GM21717 (cell line): ENCODE measurements around the gene RNF215.
A peak's percentile ranks its signal among the peaks of the same experiment; 100 is the strongest.

Experiments
- ATAC-seq: cut with Tn5 transposase; IDR thresholded peaks from one replicate; pipeline ENCODE4 v1.9.1; 2021; ENCODE audit warnings: mild to moderate bottlenecking, moderate library complexity; ENCODE audit not compliant: unreplicated experiment

The RNF215 gene

DNA sequence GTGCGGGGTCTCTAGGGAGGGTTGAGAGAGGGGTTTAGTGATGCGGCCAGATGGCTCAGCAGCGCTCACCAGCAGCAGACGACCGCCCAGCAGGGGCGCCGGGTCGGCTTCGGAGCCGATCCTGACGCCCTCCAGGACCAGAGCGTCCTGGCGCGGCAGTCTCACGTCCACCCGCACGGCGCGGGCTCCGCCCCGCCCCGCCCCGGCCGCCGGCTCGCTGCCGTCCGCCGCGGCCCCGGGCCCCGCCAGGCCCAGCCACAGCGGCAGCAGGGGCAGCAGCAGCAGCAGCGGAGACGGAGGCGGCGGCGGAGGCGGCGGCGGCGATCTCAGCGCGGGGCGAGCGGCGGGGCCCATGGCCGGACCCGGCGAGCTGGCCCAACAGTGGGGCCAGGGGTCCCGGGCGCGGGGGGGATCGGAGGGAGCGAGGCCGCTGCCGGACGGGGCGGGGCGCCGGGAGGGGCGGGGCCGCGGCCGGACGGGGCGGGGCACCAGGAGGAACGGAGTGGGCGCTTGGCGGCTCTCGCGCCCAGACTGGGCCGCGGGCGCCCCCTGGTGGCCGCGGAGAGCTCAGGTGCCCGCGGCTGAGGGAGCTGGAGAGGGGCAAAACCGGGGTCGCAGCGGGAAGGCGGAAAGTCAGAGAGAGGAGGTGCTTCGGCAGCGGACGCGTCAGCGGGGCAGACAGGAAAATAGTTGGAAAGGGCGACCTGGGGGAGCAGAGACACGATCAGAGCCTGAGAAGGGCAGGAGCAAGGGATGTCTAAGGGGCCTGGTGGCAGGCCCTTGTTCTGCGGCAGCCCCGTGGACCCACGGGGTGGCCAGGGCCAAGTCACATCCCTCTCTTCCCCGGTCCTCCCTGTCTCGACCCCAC, at the start of gene RNF215:
RNF215 (minus strand) TSS at position 452 of the 868 bp plus-strand sequence; CDS start at position 354, 98 bp downstream.
- ATAC-seq, result peak; percentile 55

DNA sequence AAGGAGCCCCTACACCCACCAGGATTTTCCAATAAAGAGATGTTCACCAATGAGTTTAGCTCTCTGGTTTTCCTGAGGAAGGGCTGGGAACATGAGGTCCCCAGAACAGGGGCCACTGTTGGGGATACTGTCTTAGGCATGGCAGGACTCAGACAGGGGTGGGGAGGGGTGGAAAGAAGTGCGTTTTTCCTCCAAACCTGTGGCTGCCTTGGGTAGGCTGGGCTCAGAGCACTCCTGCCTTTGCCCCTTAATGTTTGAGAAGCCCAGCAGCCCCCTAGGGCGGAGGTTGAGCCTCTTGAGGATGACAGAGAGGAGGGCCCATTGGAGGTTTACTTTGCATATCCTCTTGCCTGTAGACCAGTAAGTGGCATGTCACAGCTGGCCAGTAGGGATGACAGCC, 49.0 kb upstream of the RNF215 start:
- no peak for ATAC-seq

DNA sequence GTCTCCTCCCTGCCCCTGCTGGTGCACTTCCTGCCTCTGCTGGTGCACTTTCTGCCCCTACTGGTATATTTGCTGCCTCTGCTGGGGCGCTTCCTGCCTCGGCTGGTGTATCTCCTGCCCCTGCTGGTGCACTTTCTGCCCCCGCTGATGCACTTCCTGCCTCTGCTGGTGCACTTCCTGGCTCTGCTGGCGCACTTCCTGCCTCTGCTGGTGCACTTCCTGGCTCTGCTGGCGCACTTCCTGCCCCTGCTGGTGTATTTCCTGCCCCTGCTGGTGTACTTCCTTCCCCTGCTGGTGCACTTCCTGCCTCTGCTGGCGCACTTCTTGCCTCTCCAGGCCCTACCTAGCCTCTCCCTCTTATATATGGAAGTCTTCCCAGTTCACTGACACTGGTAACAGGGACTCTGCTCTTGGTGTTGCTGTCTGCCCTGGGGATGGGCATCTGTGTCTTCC, 48.5 kb upstream of the RNF215 start:
- no peak for ATAC-seq

DNA sequence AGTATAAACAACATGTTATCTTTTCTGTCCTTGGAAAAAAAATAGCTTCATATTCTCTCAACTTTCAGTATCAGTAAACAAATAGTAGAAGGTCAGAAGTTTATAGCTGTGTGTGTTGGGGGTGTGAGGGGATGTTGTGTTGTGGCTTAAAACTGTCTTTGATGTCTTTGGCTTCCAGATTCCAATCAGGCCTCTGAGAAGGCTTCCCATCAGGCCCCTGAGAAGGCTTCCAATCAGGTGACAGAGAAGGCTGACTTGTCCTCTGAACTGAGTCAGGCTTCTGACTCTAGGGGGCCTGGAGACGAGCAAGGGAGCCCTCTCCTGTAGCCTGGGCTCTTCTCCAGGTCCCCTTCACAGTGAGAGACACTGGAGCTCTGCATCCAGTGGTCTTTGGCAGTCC, 47.6 kb upstream of the RNF215 start:
- no peak for ATAC-seq

DNA sequence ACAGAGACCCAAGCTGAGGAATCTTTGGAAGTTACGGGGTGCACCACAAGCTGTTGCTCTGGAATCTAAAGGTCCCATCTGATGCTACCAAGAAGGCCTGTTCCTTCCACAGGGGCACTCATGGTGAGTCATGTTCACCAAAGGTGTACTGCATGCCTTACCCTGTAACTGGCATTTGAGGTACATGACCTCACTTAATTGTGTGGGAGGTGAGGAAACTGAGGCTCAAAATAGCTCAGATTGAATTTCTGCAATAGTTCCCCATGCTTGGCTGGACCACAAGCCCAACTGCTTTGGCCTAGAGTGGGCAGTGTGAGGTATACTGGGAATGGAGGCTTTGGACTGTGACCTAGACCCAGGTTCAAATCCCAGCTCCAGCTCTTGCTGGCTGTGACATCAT, 46.6 kb upstream of the RNF215 start:
- ATAC-seq, result no peak

DNA sequence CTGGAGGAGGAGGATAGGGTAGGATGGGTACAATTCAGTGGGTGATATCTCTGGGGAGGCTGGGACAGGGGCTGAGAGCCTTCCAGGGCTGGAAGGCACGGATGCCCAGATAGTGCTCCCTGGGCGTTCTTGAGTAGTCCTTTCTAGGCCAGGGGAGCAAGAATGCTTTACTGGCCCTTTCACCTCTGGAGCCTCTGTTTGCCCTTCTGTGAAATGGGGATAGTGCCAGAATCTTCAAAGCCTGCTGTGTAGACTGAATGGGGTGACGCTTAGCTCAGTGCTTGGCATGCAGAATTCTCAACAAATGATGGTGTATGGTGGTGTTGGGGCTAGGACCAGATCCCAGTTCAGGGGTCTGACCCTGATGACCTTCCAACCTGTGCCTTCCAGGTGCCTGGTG, 46.0 kb upstream of the RNF215 start:
- ATAC-seq, result no peak

DNA sequence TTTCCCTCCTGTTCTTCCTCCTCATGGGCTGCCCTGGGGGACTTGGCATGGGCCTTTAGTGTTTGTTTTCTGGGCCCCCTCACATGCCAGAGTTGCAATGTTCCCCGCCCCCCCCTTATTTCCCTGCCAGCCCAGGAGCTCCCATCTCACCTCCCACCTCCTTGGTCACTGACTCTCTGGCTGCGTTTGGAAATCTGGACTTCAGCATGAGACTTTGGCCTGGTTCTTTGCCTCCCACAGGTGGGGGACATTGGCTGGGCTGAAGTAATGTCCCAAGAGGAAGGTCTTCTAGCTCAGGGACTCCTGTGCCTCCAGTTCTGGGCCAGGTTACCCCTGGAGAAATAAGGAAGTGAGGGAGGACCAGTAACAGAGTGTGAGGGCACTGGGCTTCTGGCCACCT, 45.3 kb upstream of the RNF215 start:
- no peak for ATAC-seq

DNA sequence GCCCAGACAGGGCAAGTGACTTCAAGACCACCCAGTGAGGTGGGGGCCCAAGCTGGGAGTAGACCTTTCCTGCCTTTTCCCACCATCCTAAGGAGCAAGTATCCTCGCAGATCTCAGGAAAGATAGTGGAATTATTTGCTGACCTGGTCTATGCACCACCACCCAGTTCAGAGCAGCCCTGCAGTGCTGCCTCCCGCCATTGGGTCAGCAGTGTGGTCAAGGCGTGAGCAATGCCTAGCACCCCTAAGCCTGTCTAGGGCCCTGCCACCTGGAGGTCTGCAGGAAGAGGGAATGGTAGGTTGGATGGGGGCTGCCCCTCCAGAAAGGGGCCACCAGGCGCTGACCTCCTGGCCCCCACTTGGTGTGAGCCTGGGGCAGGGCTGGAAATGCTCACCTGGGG, 44.9 kb upstream of the RNF215 start:
- no peak for ATAC-seq

DNA sequence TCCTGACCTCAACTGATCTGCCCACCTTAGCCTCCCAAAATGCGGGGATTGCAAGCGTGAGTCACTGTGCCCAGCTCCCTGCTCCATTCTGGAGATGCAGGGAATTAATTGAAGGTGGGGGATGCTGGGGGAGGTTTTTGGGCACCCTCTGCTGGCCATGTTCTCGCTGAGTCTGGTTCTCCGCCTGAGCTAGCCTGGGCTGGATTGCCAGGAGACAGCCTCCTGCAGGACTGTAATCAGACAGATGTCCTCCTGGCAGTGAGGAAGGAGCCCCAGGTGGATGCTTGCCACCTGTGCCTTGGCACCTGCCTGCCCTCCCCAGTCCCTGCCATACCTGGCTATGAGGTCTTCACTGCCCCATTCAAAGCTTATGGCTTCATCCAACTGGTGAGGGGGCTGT, 43.7 kb upstream of the RNF215 start:
- no peak for ATAC-seq

DNA sequence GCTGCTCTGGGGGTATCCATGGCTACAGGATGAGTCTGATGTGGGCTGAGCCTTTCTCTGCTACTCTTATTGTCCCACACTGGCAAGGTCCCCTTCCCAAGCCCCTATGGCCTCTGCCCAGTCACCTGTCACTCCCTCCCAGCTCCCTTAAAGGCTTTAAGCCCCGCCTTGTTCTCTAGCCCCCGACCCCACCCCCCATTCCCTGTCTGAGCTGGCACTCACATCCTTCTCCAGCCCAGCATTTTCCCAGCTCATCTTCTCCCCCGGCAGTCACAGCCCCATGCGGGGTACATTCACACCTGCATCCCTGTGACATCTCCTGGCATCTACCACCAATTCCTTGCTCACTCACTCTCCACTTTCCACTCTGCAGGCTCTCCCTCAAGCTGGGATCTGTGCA, 42.7 kb upstream of the RNF215 start:
- ATAC-seq, result no peak

DNA sequence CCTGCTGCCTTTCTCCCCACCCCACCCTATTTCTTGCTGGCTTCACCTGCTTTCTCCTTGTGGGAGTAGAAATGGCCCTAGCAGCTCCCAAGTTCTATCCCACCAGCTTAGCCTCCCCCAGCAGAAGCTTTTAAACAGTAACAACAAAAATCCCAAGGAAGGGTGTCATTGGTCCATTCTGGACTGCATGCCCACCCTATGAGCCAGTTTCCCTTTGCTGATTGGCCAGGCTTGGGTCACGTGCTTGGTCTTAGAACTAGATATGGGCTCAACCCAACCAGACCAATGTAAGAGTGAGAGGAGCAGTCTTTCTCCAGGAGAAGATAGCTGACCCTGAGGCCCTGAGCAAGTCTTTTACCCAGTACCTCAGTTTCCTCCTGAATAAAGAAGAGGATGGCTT, 40.7 kb upstream of the RNF215 start:
- no peak for ATAC-seq

DNA sequence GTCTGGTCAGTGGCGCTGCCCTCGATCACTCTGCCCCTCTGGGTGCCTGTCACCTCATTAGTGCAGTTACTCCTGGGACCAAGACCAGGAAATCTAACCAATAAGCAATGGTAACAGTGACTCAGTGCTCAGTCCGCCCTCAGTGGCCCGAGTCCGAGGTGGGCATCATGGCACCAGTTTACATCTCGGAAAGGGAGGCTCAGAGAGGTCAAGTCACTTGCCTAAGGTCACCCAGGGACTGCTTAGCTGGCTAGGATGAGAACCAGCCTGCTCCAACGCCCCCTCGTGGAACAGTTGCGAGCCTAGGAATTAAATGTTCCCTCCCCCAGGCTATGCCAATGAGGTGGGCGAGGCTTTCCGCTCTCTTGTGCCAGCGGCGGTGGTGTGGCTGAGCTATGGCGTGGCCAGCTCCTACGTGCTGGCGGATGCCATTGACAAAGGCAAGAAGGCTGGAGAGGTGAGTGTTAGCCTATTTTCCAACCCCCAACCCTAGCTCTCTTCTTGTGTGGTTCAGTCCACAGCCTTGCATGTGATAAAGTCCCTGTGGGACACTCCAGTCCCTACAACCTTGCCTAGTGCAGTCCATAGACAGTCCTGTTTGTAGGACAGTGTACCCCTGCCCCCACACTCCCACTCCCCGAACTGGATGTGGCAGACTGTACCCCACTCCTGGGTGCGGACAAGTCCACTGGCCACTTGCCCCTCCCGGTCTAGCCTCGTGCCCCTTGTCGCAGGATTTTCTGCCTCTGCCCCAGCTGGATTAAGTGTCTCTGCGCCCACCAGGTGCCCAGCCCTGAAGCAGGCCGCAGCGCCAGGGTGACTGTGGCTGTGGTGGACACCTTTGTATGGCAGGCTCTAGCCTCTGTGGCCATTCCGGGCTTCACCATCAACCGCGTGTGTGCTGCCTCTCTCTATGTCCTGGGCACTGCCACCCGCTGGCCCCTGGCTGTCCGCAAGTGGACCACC, 39.5 kb upstream of the RNF215 start:
- ATAC-seq, result no peak

DNA sequence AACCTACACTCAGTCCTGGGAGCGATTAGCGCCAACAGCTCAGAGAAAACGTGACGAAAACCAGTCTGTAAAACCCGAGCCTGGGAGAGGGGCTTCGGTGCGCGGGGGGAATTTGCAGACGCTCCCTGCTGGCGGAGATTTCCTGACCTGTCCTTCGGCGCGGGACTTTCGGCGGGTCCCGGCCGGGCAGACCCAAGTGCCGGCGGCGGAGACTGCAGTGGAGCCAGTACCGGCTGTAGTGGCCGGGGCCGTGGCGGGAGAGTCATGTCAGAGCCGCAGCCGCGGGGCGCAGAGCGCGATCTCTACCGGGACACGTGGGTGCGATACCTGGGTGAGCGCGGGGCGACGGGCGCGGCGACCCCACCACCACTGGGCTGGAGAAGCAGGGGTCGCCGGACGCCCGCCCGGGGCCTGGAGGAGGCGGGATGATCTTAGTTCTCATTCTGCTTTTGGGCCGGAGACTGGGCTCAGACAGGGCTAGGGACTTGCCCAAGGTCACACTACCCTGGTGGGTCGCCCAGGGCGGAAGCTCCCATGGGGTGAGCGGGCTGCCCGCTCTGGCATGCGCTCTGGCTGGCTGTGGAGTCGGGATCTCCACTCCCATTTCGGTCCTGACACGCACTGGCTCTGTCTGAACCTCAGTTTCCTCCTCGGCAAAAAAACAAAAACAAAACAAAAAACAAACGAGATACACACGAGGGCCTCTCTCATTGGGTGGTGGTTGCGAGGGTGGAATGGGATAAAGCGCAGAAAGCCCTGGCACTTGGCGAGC, 38.6 kb upstream of the RNF215 start, which contains the start of gene MTFP1:
MTFP1 (plus strand) TSS at position 153 of the 772 bp plus-strand sequence; CDS start at position 265, 112 bp downstream.
- ATAC-seq, result no peak

DNA sequence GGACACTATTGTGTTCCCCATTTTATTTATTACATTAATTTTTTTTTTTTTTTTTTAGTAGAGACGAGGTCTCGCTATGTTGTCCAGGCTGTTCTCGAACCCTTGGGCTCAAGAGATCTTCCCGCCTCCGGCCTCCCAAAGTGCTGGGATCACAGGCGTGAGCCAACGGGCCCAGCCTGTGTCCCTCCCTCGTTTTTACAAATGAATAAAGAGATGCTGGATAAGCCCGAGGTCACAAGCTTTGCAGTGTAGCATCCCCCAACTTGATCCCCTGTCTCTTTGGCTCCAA, 38.1 kb upstream of the RNF215 start:
- no peak for ATAC-seq

DNA sequence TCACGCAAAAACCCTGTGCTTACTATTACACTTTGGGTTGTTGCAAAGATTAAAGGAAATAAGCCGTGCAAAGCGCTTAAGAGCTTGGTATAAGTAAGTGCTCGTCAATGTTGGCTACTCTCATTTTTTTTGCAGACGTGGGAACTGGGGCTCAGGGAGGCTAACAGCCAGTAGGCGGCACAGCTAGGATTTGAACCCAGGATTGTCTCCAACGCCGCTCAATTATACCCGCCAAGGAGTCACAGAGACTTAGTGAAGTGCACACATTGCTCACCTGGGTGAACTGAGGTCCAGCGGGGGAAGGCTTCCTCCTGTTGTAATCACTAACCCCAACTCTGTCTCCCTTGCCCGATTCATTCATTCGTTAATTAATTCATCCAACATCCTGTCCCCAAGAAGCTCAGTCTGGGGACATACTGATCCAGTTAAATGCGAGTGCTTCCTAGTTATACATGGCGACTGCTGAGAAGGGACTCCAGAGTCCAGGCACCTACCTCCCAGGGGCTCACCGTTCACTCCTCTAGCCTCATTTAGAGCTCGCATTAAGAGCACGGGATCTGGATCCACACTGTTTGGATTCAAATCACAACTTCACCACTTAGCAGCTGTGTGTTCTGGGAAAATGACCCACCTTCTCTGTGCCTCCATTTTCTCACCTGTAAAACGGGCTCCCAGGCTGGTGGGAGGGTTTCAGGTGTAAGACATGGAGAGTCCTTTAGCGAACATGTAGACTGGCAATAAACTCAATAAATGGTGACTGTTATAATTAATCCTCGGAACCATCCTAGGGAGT, 37.5 kb upstream of the RNF215 start:
- no peak for ATAC-seq

DNA sequence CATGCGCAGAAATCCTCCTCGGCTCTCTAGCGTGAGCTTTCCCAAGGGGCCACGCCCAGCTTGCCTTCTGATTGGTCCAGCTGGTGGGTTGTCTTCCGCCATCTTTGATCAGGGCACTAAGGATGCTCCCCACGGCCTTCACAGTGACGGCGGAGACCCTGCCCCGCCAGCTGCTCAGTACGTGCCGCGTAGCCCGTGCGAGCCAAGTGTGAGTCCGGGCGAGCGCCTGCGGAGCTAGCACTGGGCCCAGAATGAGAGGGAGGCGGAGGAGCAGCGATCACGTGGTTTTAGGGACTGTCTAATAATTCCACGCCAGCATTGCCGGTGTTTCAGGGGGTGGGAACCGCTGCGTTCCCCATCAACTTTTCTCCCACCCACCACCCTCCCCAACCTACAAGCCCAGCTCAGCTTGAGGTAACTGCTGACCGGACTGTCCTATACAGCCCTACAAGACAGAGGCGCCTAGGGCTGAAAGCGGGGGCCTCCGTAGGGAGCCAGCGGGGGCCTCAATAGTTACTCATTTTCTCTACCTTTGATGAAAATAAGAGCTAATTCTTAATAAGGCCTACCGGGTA, 36.8 kb upstream of the RNF215 start:
- ATAC-seq, result peak; percentile 75

DNA sequence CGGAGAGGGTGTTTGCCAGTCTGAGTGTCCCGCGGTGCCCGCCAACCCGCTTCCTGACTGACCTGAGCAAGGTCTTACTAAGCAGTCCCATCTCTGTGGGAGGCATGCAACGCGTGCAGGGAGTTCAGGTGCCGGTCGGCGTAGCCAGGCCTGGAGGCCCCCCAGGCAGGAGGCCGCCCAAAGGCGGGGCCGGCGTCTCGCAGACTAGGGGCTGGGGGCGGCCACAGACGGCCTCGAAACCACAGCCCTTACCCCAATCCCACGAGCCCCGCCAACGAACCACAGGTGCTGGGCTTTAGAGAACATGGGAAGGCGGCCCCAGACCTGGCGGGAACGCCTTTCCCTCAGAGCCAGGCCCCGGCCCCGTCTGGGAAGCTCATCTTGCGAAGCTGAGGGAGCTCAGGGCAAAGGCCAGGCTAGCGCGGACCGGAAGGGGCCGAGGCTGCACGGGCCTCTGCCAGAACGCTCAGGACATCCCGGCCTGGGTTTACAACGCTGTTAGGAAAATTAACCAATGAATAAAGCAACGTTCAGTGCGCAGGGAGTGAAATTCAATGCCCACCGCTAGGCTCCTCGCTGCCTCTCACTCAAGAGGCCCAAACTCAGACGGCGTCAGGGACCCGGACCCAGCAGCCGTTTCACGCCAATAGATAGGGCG, 36.2 kb upstream of the RNF215 start:
- ATAC-seq, result peak; percentile 27

DNA sequence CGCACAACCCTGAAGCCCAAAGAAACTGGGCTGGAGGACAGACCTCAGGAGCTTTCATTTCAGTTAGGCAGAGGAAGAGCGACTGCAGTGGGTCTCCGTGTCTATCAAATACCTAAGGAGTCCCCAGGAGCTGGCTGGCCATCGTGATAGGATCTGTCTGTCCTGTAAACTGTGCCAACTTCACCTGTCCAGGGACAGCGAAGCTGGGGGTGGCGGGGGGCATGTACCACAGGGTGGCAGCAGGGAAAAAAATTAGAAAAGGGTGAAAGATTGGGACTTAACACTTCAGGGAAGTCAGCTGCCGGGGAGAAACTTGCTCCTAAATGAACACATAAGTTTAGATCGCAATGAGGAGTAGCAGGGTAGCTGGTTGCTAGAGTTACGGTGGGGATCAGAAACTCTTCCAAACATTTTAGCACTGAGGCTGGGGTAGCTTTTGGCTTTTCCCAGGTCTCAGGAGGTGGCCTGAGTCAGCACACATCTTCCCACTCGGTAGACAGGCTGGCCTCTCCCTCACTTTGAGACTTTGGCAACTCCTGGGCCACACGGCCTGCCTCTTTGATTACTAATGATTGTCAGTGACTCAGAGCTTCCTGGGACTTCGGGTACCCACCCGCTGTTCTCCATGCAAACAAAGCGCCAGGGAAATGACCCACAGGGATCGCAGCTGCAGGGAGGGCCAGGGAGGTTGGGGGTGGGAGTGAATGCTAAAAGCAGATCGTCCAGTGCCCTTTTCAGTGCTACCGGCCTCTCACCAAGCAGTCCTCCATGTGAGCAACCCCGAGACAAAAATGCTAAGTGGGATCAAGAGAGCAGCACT, 35.5 kb upstream of the RNF215 start:
- ATAC-seq, result no peak
